ENCODE data around the gene ARRB2. TPM values are rescaled to one million over a fixed set of nuclear protein-coding genes. Genes with fewer than 3 reads are reported as not detected.

The ARRB2 gene
- total RNA-seq: 34.9 to 39.7 TPM (median 38.7 TPM) in 3 replicates

DNA sequence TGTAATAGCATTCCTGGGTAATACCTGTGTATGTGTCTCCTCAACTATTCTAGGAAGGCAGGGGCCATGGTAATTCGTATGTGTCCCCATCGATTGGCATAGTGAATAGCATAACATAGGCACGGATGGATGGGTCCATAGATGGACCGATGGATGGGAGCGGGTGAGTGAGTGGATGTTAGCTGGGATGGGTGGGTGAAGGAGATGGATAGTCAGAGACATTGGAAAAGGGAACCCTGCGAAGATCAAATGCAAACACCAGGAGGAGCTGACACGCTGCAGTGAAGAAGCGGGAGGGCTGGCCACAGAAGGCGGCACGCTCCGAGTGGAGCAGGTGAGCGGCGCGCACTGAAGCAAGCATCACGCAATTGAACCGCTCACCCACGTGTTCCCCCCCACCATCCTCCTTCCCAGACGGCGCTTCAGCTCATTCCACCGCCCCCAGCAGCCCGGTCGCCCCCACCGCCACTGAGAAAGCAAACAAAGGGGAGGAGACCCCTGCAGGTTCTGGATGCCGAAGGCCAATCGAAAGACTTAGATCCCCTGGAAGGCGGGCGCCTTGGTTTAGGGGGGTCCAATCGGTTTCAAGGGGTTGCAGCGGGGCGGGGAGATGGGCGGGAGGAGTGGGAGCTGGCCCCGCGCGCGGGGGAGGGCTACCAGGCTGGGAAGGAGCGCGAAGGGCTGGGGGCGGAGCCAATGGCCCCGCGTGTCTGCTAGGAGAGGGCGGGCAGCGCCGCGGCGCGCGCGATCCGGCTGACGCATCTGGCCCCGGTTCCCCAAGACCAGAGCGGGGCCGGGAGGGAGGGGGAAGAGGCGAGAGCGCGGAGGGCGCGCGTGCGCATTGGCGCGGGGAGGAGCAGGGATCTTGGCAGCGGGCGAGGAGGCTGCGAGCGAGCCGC, at the start of gene ARRB2:
TSS of gene ARRB2 (plus strand) at position 839 of the 899 bp plus-strand sequence. CDS start 90 bp downstream, outside the sequence.
- peak within 1 kb of the TSS; percentile 65 for H3K4me3 Mint-ChIP-seq

DNA sequence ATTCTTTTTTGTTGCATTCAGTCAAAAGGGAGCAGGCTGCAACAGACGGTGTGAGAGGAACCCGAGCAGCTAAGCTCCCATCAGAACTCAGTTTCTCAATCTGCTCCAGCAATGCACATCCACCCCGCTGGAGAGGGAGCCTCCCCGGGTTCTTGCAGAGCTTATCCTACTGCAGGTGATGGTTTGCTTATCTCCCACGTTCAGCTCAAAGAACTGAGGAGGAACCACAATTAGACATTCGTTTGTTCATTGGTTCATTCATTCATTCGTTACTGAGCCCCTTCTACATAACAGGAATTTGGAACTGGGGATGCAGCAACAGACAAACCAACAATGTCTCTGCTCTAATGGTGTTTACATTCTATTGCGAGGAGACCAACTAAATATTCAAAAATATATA, 46.7 kb upstream of the ARRB2 start:
- peaks cover 4% of the 10 kb centered on the region for H3K27me3 Mint-ChIP-seq (ENCODE audit: low read depth)
- H3K27ac Mint-ChIP-seq: no peak overlapping the region
- H3K9me3 Mint-ChIP-seq: no peaks in the 10 kb centered on the region
- no peak for DNase-seq (ENCODE audit: low spot score in 2 of 2, unreplicated experiment in 2 of 2)
- no peaks in the 10 kb centered on the region for H3K36me3 Mint-ChIP-seq
- H3K4me1 Mint-ChIP-seq: peaks cover 5% of the 10 kb centered on the region
- TF ChIP-seq, protein P1, sequence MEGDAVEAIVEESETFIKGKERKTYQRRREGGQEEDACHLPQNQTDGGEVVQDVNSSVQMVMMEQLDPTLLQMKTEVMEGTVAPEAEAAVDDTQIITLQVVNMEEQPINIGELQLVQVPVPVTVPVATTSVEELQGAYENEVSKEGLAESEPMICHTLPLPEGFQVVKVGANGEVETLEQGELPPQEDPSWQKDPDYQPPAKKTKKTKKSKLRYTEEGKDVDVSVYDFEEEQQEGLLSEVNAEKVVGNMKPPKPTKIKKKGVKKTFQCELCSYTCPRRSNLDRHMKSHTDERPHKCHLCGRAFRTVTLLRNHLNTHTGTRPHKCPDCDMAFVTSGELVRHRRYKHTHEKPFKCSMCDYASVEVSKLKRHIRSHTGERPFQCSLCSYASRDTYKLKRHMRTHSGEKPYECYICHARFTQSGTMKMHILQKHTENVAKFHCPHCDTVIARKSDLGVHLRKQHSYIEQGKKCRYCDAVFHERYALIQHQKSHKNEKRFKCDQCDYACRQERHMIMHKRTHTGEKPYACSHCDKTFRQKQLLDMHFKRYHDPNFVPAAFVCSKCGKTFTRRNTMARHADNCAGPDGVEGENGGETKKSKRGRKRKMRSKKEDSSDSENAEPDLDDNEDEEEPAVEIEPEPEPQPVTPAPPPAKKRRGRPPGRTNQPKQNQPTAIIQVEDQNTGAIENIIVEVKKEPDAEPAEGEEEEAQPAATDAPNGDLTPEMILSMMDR (IDR thresholded peaks at IDR 0.05; ENCODE audit: unreplicated experiment): no peak
- H3K4me3 Mint-ChIP-seq: no peak overlapping the region

More for the DNA sequence above, at the start of gene ARRB2:
- no peaks in the 10 kb centered on the region for H3K27me3 Mint-ChIP-seq (ENCODE audit: low read depth)
- H3K27ac Mint-ChIP-seq: peak within 1 kb of the TSS; percentile 95
- TF ChIP-seq, protein P1 (IDR thresholded peaks at IDR 0.05; ENCODE audit: unreplicated experiment): no peak
- no peaks in the 10 kb centered on the region for H3K36me3 Mint-ChIP-seq
- no peaks in the 10 kb centered on the region for H3K9me3 Mint-ChIP-seq
- H3K4me1 Mint-ChIP-seq: peaks cover 11% of the 10 kb centered on the region
- peak; percentile 98 to 99 for DNase-seq (ENCODE audit: low spot score in 2 of 2, unreplicated experiment in 2 of 2)

DNA sequence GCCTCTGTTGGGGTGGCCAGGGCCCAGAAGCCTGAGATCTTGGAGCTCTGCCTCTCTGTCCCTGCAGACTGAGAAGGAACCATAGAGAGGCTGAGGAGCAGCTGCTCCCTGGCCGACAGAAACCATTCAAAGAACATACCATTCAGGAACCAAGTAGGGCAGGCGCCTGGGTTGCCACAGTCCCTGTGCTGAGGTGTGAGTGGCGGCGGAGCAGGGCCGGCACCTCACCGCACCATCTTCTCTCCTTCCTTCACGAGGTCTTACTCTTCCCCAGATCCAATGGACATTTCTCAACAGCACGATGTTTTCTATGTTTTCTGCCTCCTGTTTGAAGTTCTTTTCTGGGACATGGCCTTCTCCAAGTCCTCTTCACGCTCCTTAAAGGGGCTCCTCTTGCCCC, 46.2 kb upstream of the ARRB2 start:
- H3K27me3 Mint-ChIP-seq (ENCODE audit: low read depth): peaks cover 4% of the 10 kb centered on the region
- no peak overlapping the region for H3K4me3 Mint-ChIP-seq
- H3K36me3 Mint-ChIP-seq: no peaks in the 10 kb centered on the region
- peaks cover 2% of the 10 kb centered on the region for H3K4me1 Mint-ChIP-seq
- no peak overlapping the region for H3K27ac Mint-ChIP-seq
- no peak for DNase-seq (ENCODE audit: low spot score in 2 of 2, unreplicated experiment in 2 of 2)
- TF ChIP-seq, protein P1 (IDR thresholded peaks at IDR 0.05; ENCODE audit: unreplicated experiment): no peak
- H3K9me3 Mint-ChIP-seq: no peaks in the 10 kb centered on the region

DNA sequence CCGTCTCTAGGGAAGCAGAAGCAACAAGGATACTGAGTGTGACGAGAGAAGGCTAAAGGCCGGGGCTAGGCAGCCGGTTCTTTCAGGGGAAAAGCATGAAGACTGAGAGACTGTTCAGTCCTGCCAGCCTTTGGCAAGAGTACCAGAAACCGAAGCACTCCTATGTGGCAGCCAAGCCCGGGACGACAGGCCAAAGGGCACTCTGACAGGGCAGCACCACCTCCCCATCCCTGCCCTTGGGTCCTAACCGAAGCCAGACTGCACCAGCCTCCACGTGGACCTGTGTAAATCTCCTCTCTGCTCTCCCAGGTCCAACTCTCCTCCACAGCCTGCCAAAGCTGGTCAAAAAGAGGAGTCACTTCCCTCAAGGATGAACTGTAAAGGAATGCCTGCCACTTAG, 45.4 kb upstream of the ARRB2 start:
- no peaks in the 10 kb centered on the region for H3K9me3 Mint-ChIP-seq

DNA sequence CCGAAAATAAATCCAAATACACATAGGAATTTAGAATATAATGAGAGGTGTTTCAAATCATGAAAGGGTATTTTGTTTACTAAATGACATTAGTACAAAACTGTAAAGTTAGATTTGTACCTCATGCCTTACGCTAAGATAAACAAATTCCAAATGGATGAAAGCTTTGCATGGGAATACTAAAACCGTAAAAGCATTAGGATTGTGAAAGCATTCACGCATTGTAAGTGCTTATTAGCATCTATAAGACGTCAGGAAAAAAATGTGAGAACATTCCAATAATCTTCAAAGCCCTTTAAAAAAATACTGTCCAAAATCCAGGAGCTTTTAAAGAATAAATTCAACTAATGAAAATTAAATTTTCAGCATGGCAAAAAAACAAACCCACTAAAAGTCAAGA, 44.1 kb upstream of the ARRB2 start:
- TF ChIP-seq, protein P1 (IDR thresholded peaks at IDR 0.05; ENCODE audit: unreplicated experiment): no peak
- Mint-ChIP-seq H3K4me1 (no peaks in the 10 kb centered on the region), H3K27me3 (ENCODE audit: low read depth) (peaks cover 4% of the 10 kb centered on the region)

More for the DNA sequence above, 45.4 kb upstream of the ARRB2 start:
- peaks cover 4% of the 10 kb centered on the region for H3K27me3 Mint-ChIP-seq (ENCODE audit: low read depth)
- no peak for DNase-seq (ENCODE audit: low spot score in 2 of 2, unreplicated experiment in 2 of 2)
- TF ChIP-seq, protein P1 (IDR thresholded peaks at IDR 0.05; ENCODE audit: unreplicated experiment): no peak
- H3K27ac Mint-ChIP-seq: no peak overlapping the region
- peaks cover 1% of the 10 kb centered on the region for H3K36me3 Mint-ChIP-seq
- H3K4me3 Mint-ChIP-seq: no peak overlapping the region
- no peaks in the 10 kb centered on the region for H3K4me1 Mint-ChIP-seq

More for the DNA sequence above, 44.1 kb upstream of the ARRB2 start:
- DNase-seq (ENCODE audit: low spot score in 2 of 2, unreplicated experiment in 2 of 2): no peak
- Mint-ChIP-seq H3K4me3 (no peak overlapping the region), H3K27ac (no peak overlapping the region), H3K36me3 (peaks cover 7% of the 10 kb centered on the region), H3K9me3 (no peaks in the 10 kb centered on the region)

Data from mesothelial cell of epicardium (in vitro differentiated cells).